HG03457 (cell line): ENCODE data around the gene GJA8.
"Not testable (repeated sequence)": the region's sequence is repeated elsewhere in the genome, so short reads cannot be mapped to it uniquely, and the experiment has no call there.

Source experiments
- ATAC-seq: cut with Tn5 transposase; IDR thresholded peaks from one replicate; pipeline ENCODE4 v1.9.1; 2021; ENCODE audit warnings: moderate number of reproducible peaks; ENCODE audit not compliant: unreplicated experiment

The GJA8 gene

DNA sequence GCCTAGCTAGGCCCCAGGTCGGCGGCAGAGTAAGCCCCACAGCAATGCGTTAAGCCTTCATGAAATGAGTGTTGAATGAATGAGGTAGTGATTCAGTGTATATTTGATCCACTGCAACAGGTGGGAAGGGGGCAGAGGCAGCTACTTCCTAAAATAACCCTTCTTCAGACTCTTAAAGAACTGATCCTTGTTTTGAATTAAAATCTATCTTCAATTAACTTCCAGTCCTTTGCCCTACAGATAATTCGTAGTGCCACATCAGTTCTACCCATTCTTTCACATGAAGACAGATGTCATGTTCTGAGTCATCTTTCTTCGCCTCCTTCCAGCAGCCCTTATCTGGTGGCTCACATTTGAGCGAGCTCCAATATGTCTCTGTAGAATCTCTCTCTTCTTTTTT lies 24.6 kb downstream of the GJA8 start:
- not testable (repeated sequence) for ATAC-seq

DNA sequence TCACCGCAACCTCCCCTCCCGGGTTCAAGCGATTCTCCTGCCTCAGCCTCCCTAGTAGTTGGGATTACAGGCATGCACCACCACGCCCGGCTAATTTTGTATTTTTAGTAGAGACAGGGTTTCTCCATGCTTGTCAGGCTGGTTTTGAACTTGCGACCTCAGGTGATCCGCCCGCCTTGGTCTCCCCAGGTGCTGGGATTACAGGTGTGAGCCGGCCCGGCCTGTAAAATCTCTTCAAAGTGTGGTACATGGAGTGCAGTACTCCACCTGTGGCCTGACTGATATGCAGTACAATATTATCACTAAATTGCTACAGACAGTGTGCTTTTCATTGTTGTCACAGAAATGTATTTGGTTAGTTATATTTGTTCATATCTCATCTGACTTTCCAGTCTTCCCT lies 25.1 kb downstream of the GJA8 start:
- ATAC-seq: not testable (repeated sequence)

DNA sequence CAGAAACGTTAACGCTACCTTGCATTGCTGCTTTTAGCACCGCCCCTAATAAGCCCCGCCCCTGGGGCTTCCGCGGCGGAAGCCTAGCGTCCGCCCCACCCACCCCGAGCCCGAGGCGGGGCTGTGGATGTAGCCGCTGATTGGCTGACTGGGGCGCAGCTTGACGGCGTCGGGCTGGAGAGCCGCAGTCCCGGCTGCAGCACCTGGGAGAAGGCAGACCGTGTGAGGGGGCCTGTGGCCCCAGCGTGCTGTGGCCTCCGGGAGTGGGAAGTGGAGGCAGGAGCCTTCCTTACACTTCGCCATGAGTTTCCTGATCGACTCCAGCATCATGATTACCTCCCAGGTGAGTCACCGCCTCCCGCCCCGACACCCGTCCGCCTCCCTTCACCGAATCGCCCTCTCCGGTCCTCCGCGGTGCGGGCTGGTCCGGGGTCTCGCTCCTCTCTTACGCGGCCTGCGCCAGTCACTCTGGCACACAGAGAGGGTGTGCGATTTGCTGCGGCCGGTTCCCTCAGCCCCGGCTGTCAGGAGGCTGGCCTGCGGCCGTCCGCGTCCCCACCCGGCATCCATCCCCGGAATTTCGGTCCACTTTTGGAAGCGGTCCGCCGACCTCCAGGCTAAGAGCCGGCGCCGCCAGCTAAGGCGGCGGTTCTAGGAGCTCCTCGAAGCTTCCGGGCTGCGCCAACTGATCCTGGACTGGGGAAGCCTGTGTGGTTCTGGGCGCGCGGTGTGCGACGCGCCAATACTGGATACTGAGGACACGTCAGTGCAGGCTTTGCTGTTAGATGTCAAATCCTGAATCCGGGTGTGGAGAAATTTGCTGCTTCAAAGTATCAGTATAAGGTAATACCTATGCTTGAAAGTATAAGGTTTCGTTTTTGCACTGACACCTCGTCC lies 25.9 kb downstream of the GJA8 start, which contains the start of gene GPR89B:
Gene GPR89B (plus strand): TSS at position 185 of the 897 bp plus-strand sequence. CDS start 117 bp downstream, at position 302.
- peak; percentile 87 for ATAC-seq

DNA sequence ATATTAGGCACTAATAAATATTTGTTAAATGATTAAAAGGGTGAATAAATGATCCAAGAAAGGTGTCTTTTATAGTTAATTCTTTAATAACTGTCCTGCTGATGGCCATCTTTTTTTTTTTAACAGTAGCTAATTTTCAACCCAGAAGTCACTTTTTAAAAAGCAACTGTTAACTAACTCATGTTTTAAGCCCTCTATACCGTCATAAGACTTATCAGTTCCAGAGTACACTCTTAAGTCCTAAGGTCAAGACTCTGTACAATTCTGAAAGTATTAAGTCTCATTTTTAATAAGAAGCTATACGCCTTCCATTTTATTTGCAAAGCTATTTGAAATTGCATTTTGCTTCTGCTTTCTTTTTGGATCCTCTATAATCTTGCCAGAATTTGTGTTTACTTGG lies 28.5 kb downstream of the GJA8 start:
- ATAC-seq: not testable (repeated sequence)

DNA sequence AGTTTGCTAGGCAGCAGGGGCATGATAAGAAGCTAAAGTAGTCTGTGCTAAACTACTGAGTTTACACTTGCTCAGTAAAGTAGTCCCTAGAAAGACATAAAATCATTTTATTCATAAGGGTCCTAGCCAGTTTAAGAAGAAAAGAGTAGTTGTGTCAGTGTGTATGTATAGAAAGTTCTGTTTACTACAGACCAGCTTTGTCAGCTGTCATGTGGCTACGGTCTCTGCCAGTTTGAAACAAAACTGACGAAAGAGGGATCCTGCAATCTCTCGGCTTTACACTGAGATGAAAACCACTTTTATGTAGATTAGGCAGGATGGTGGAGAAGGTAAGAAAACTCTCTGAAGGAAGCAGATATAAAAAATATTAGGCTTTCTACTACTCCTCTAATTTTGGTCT lies 32.7 kb downstream of the GJA8 start:
- ATAC-seq: not testable (repeated sequence)

DNA sequence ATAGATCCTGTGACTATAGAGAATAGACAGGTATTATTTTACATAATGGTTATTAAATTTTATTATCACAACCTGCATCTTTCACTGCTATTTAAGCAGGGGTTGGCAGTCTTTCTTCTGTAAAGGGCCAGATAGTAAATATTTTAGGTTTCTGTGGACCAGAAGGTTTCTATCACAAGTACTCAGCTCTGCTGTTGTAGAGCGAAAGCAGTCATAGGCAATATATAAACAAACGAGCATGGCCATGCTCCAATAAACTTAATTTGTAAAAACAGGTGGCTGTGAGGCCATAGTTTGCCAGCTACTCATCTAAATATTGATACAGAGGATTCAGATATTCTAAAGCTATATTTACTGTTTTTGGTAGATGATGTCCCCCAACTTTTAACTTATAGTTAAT lies 37.9 kb downstream of the GJA8 start:
- not testable (repeated sequence) for ATAC-seq

DNA sequence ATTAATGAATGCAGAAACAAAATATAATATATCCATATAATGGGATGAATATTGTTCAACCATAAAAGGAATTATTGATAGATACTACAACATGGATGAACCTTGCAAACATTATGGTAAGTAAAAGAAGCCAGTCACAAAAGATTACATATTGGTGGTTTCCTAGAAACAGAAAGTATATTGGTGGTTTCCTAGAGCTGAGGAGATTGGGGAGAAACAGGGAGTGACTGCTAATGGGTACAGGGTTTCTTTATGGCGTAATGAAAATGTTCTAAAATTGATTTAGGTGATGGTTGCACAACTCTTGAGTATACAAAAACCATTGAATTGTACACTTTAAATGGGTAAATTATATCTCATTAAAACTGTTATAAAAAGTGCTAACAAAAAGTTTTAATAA lies 40.0 kb downstream of the GJA8 start:
- ATAC-seq: not testable (repeated sequence)

DNA sequence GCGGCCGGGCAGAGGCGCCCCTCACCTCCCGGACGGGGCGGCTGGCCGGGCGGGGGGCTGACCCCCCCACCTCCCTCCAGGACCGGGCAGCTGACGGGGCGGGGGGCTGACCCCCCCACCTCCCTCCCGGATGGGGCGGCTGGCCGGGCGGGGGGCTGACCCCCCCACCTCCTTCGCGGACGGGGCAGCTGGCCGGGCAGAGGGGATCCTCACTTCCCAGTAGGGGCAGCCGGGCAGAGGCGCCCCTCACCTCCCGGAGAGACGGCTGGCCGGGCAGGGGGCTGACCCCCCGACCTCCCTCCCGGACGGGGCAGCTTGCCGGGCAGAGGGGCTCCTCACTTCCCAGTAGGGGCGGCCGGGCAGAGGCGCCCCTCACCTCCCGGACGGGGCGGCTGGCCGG lies 46.9 kb downstream of the GJA8 start:
- not testable (repeated sequence) for ATAC-seq
